Neural cell (in vitro differentiated cells): Measurements from ENCODE around the gene KRTAP5-4.

Experiments
- CTCF ChIP-seq: fragments of 450-650 bp; IDR thresholded peaks from 2 replicates; pipeline ENCODE4 v1.5.1; 2014; ENCODE audit warnings: antibody characterized with exemption, mild to moderate bottlenecking, moderate library complexity; ENCODE audit not compliant: poor library complexity, severe bottlenecking
- EZH2 ChIP-seq: fragments of 200-600, 300-800 bp; shearing (Covaris generic), sonication (generic); IDR thresholded peaks from 2 replicates; pipeline ENCODE4 v1.6.1; 2014; ENCODE audit warnings: antibody characterized with exemption, low read length, borderline replicate concordance, mild to moderate bottlenecking; ENCODE audit not compliant: insufficient read depth, poor library complexity, severe bottlenecking
- POLR2AphosphoS5 ChIP-seq: IDR thresholded peaks from 2 replicates; pipeline ENCODE4 v1.6.1; 2012

- no peak for TF ChIP-seq CTCF
- no peak for TF ChIP-seq POLR2AphosphoS5
- no peak for TF ChIP-seq EZH2
Measured at GRCh38 chr11:1623716-1624115, 1.8 kb upstream of the KRTAP5-4 start.
